Measurements from ENCODE around the gene ESYT3. TPM values are rescaled to one million over a fixed set of nuclear protein-coding genes. Genes with fewer than 3 reads are reported as not detected.

Gene ESYT3
- total RNA-seq, 1 donor from 2014 or later = 2.0 TPM

DNA sequence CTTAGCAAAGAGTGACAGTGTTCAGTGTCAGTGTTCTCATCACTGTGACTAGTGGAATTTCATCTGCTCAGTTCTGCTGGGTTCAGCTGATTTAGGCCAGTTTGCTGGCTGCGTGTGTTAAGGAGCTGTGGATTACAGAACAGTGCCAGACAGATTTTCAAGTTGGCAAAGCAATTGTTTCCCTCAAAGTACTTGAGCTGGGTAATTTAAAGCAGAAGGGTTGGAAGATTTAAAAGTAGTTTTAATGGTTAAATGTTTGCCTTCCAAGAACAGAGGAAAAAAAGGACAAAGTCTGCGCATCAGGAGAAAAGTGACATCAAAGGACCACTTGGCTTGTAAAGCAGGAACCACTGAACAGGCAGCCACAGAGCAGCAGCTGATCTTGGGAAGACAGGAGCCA is 8.7 kb downstream of the ESYT3 start:
- H3K36me3 ChIP-seq = no peaks in the 10 kb centered on the region
- TF ChIP-seq CTCF (IDR thresholded peaks at IDR 0.05) (no peak), POLR2A (IDR thresholded peaks at IDR 0.05) (no peak), POLR2AphosphoS5 (IDR thresholded peaks at IDR 0.05; ENCODE audit: insufficient read depth in 1 of 2, low read depth in 1 of 2) (no peak)
- H3K27me3 ChIP-seq = no peaks in the 10 kb centered on the region
- no peaks in the 10 kb centered on the region for H3K9me3 ChIP-seq
- no peak for DNase-seq (ENCODE audit: extremely low spot score in 2 of 2)
- H3K4me1 ChIP-seq = no peaks in the 10 kb centered on the region
- H3K27ac ChIP-seq = no peak overlapping the region
- no peak overlapping the region for H3K4me3 ChIP-seq
- intact Hi-C loops (cut with DNase I) = no loop called here

- TF ChIP-seq POLR2A (IDR thresholded peaks at IDR 0.05) = no peak
- H3K4me3 ChIP-seq = no peak overlapping the region
- no peak for DNase-seq (ENCODE audit: extremely low spot score in 2 of 2)
- no peaks in the 10 kb centered on the region for H3K36me3 ChIP-seq
- no peaks in the 10 kb centered on the region for H3K27me3 ChIP-seq
- H3K9me3 ChIP-seq = no peaks in the 10 kb centered on the region
- H3K27ac ChIP-seq = no peak overlapping the region
- H3K4me1 ChIP-seq = no peaks in the 10 kb centered on the region
- intact Hi-C loops (cut with DNase I) = no loop called here
Observed at GRCh38 chr3:138443521-138444503, 9.4 kb downstream of the ESYT3 start.

DNA sequence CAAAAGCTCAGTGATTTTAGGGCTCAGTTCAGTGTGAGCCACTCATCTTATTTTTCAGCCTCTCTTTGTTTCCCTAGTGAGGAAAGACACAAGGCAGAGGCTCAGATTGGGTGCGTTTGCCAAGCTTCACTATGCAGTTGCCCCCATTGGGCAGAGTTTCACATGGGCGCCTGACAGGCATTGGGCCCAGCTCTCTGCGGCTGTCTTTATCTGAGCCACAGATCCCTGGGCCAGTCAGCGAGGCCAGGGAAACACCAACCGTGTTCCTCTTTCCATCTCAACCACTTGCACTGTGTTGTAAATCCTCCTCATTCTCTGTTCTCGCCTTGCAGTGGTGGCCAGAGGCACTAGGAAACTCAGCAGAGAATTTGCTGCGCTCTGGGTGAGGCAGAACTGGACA is 10.8 kb downstream of the ESYT3 start:
- H3K27me3 ChIP-seq = no peaks in the 10 kb centered on the region

DNA sequence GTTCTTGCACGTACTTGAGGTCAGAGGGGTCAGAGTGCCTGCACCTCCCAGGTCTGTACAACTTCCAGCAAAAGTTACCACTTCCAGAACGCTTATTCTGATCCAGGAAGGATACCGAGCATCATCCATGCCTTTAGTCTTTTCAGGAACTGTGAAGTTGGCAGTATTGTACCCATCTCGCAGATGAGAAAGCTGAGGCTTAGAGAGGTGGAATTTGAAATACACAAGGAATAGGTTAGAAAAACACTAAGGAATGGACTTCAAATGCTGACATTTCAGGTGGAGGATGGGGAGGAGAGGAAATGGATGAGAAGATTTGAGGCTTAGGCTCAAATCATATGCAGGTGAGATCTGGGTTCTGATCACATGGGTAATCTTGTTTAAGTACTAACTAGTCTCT is 11.2 kb downstream of the ESYT3 start:
- Histone ChIP-seq H3K4me3 (no peak overlapping the region), H3K36me3 (no peaks in the 10 kb centered on the region), H3K27me3 (no peaks in the 10 kb centered on the region), H3K4me1 (no peaks in the 10 kb centered on the region), H3K27ac (no peak overlapping the region), H3K9me3 (no peaks in the 10 kb centered on the region)
- no peak for TF ChIP-seq POLR2AphosphoS5 (IDR thresholded peaks at IDR 0.05; ENCODE audit: insufficient read depth in 1 of 2, low read depth in 1 of 2)
- TF ChIP-seq POLR2A (IDR thresholded peaks at IDR 0.05) = no peak
- no peak for TF ChIP-seq CTCF (IDR thresholded peaks at IDR 0.05)
- no peak for DNase-seq (ENCODE audit: extremely low spot score in 2 of 2)
- intact Hi-C loops (cut with DNase I) = no loop called here

More for the DNA sequence above, 10.8 kb downstream of the ESYT3 start:
- intact Hi-C loops (cut with DNase I) = no loop called here
- no peak for DNase-seq (ENCODE audit: extremely low spot score in 2 of 2)
- TF ChIP-seq POLR2AphosphoS5 (IDR thresholded peaks at IDR 0.05; ENCODE audit: insufficient read depth in 1 of 2, low read depth in 1 of 2) (no peak), POLR2A (IDR thresholded peaks at IDR 0.05) (no peak), CTCF (IDR thresholded peaks at IDR 0.05) (no peak)
- H3K4me1 ChIP-seq = no peaks in the 10 kb centered on the region
- H3K4me3 ChIP-seq = no peak overlapping the region
- no peaks in the 10 kb centered on the region for H3K9me3 ChIP-seq
- H3K36me3 ChIP-seq = no peaks in the 10 kb centered on the region
- no peak overlapping the region for H3K27ac ChIP-seq

DNA sequence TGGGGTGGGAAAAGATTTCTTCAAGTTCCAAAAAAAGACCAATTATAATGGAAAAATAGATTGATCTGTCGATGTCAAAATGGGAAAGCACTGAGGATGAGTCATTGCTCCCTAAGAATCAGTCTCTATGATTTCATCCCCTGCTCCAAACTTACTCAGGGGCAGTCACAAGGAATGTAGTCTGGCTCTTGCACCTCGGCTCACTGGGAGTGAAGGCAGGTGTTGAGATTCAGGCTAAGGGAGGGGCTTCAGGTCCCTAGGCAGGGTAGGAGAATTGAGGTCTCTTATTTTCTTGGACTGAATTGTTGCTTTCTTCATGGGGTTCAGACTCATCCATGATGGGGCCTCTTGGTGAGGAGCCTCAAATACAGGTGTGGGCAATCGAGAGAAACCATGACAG is 14.2 kb downstream of the ESYT3 start:
- Histone ChIP-seq H3K27ac (no peak overlapping the region), H3K4me3 (no peak overlapping the region), H3K4me1 (no peaks in the 10 kb centered on the region), H3K9me3 (no peaks in the 10 kb centered on the region), H3K36me3 (no peaks in the 10 kb centered on the region), H3K27me3 (no peaks in the 10 kb centered on the region)
- DNase-seq (ENCODE audit: extremely low spot score in 2 of 2) = no peak
- TF ChIP-seq CTCF (IDR thresholded peaks at IDR 0.05) (no peak), POLR2AphosphoS5 (IDR thresholded peaks at IDR 0.05; ENCODE audit: insufficient read depth in 1 of 2, low read depth in 1 of 2) (no peak)
- intact Hi-C loops (cut with DNase I) = no loop called here

Data from vagina (tissue), 2 donors.